HepG2 (cell line): ENCODE measurements around the gene LRP1B. TPM values are rescaled to one million over a fixed set of nuclear protein-coding genes. Genes with fewer than 3 reads are reported as not detected.

Experiments used
- ATAC-seq: fragments of 200-7000 bp; cut with Tn5 transposase; 3 replicates; pipeline ENCODE4 v1.9.1; 2020; ENCODE audit warnings: mild to moderate bottlenecking, moderate library complexity
- BruUV-seq: library from RNA; stranded (reverse); fragments of 400-500 nt; replicated peaks from 2 replicates; lab custom pipeline; 2021; lab: Mats Ljungman, UMichigan
- CTCF ChIA-PET: fragments of 300-600 bp; formaldehyde crosslinking; extraction: SDS; loops from one replicate; lab custom pipeline; 2021; ENCODE audit warnings: low total read pairs, inconsistent platforms, low intra/inter-chr PET ratio; lab: Yijun Ruan, JAX
- POLR2A ChIA-PET: fragments of 350-600 bp; sonication (Branson Sonifier 250); formaldehyde crosslinking; loops from one replicate; lab custom pipeline; 2020; ENCODE audit warnings: antibody characterized with exemption, inconsistent platforms; lab: Yijun Ruan, JAX
- DNase-seq: peaks from one replicate; pipeline ENCODE4 v3.0.0-alpha.2; 2015; ENCODE audit warnings: low spot score
- FAIRE-seq: peaks from 3 replicates; lab custom pipeline; 2011; peaks lifted over from hg19 to GRCh38; lab: Jason Lieb, UNC
- H2AFZ ChIP-seq: one replicate; pipeline ENCODE4 v1.6.1; 2011; ENCODE audit warnings: low read length, inconsistent platforms
- H3K27ac ChIP-seq: fragments of 300-600 bp; 3 replicates; pipeline ENCODE4 v1.8.0; 2011; ENCODE audit warnings: mixed run types, mild to moderate bottlenecking, mixed read lengths, low read length, inconsistent platforms; ENCODE audit not compliant: insufficient read depth; ENCODE audit errors: extremely low read length
- H3K27me3 ChIP-seq, 2 experiments: fragments of 200-600 bp in 1 of 2; 2 replicates in 1 of 2; 3 replicates in 1 of 2; pipeline versions ENCODE4 v1.6.0 to v1.8.0; 2011; ENCODE audit warnings: low read length in 2 of 2, mild to moderate bottlenecking in 2 of 2, moderate library complexity in 2 of 2, inconsistent platforms in 1 of 2; ENCODE audit not compliant: insufficient read depth in 2 of 2, control insufficient read depth in 1 of 2
- H3K36me3 ChIP-seq, 2 experiments: fragments of 200-600 bp in 1 of 2; replicated peaks in 1 of 2; 2 replicates in 1 of 2; 3 replicates in 1 of 2; pipeline versions ENCODE4 v1.5.1 to v1.8.0; 2011; ENCODE audit warnings: low read length in 2 of 2, inconsistent platforms in 1 of 2; ENCODE audit not compliant: insufficient read depth in 2 of 2, control insufficient read depth in 1 of 2
- H3K4me1 ChIP-seq: 2 replicates; pipeline ENCODE4 v1.5.1; 2012; ENCODE audit warnings: low read length, inconsistent platforms; ENCODE audit not compliant: insufficient read depth
- H3K4me2 ChIP-seq: 2 replicates; pipeline ENCODE4 v1.6.0; 2011; ENCODE audit warnings: low read depth, low read length, inconsistent platforms
- H3K4me3 ChIP-seq, 3 experiments: fragments of 200-600 bp in 1 of 3; sonication (generic), shearing (Covaris generic) in 1 of 3; replicated peaks in 1 of 3; 2 replicates each; pipeline ENCODE4 v1.5.1; 2011 to 2016; ENCODE audit warnings: low read length in 3 of 3, inconsistent platforms in 2 of 3, low read depth in 2 of 3, mild to moderate bottlenecking in 2 of 3, control low read depth in 1 of 3, mixed read lengths in 1 of 3; ENCODE audit not compliant: insufficient read depth in 1 of 3
- H3K79me2 ChIP-seq: one replicate; pipeline ENCODE4 v1.6.1; 2011; ENCODE audit warnings: low read length, inconsistent platforms; ENCODE audit not compliant: insufficient read depth
- H3K9ac ChIP-seq: 2 replicates; pipeline ENCODE4 v1.6.0; 2011; ENCODE audit warnings: mild to moderate bottlenecking, low read depth, low read length, inconsistent platforms; ENCODE audit not compliant: insufficient read depth
- H3K9me3 ChIP-seq: 2 replicates; pipeline ENCODE4 v1.5.1; 2012; ENCODE audit warnings: mild to moderate bottlenecking, low read length
- H4K20me1 ChIP-seq: 2 replicates; pipeline ENCODE4 v1.6.0; 2011; ENCODE audit warnings: inconsistent platforms, mild to moderate bottlenecking, low read length, moderate library complexity; ENCODE audit not compliant: insufficient read depth
- BATF2 ChIP-seq: sonication (generic); formaldehyde crosslinking; IDR thresholded peaks from 2 replicates; pipeline ENCODE4 v1.8.0; 2022; ENCODE audit warnings: mild to moderate bottlenecking, missing genetic modification reagents, moderate library complexity
- CCDC6 ChIP-seq: sonication (generic); formaldehyde crosslinking; IDR thresholded peaks from 2 replicates; pipeline ENCODE4 v1.8.1; 2022; ENCODE audit warnings: mild to moderate bottlenecking, missing genetic modification reagents, moderate library complexity
- EED ChIP-seq: sonication (generic); formaldehyde crosslinking; IDR thresholded peaks from 2 replicates; pipeline ENCODE4 v1.5.0; 2020; ENCODE audit warnings: mild to moderate bottlenecking, missing genetic modification reagents
- FIP1L1 ChIP-seq: fragments of 200-400 bp; formaldehyde crosslinking; IDR thresholded peaks from 2 replicates; pipeline ENCODE4 v1.6.1; 2018; ENCODE audit warnings: low read depth, mild to moderate bottlenecking, low read length, moderate library complexity, borderline replicate concordance; ENCODE audit not compliant: insufficient read depth
- FOXC1 ChIP-seq: sonication (generic); formaldehyde crosslinking; IDR thresholded peaks from 2 replicates; pipeline ENCODE4 v1.8.0; 2022; ENCODE audit warnings: mild to moderate bottlenecking, missing genetic modification reagents, borderline replicate concordance
- MEF2D ChIP-seq: sonication (generic); formaldehyde crosslinking; IDR thresholded peaks from 2 replicates; pipeline ENCODE4 v1.5.1; 2020; ENCODE audit warnings: mild to moderate bottlenecking, missing genetic modification reagents
- PRMT3 ChIP-seq: sonication (generic); formaldehyde crosslinking; IDR thresholded peaks from 2 replicates; pipeline ENCODE4 v1.8.1; 2022; ENCODE audit warnings: low read depth, mild to moderate bottlenecking, moderate library complexity, missing genetic modification reagents, borderline replicate concordance
- PTBP1 ChIP-seq: fragments of 200-400 bp; formaldehyde crosslinking; IDR thresholded peaks from 2 replicates; pipeline ENCODE4 v1.6.1; 2018; ENCODE audit warnings: low read length, low read depth; ENCODE audit not compliant: poor library complexity, severe bottlenecking
- SIX1 ChIP-seq: sonication (generic); formaldehyde crosslinking; IDR thresholded peaks from 2 replicates; pipeline ENCODE4 v1.4.0; 2020; ENCODE audit warnings: missing genetic modification reagents, borderline replicate concordance
- SSRP1 ChIP-seq: IDR thresholded peaks from 2 replicates; pipeline ENCODE4 v1.6.1; 2016; ENCODE audit warnings: control low read depth
- TCF7 ChIP-seq: sonication (generic); IDR thresholded peaks from 2 replicates; pipeline ENCODE4 v1.6.1; 2016; ENCODE audit warnings: antibody characterized with exemption, low read depth
- ZMAT5 ChIP-seq: sonication (generic); formaldehyde crosslinking; IDR thresholded peaks from 2 replicates; pipeline ENCODE4 v1.5.0; 2020; ENCODE audit warnings: mild to moderate bottlenecking, low read depth, missing genetic modification reagents, borderline replicate concordance
- ZNF275 ChIP-seq: sonication (generic); formaldehyde crosslinking; IDR thresholded peaks from 2 replicates; pipeline ENCODE4 v1.8.0; 2022; ENCODE audit warnings: missing genetic modification reagents, mild to moderate bottlenecking, inconsistent platforms, borderline replicate concordance
- ZNF33A ChIP-seq: sonication (generic); formaldehyde crosslinking; IDR thresholded peaks from 2 replicates; pipeline ENCODE4 v1.5.1; 2020; ENCODE audit warnings: missing genetic modification reagents, mild to moderate bottlenecking, moderate library complexity, borderline replicate concordance
- ZNF468 ChIP-seq: sonication (generic); formaldehyde crosslinking; IDR thresholded peaks from 2 replicates; pipeline ENCODE4 v1.8.0; 2022; ENCODE audit warnings: mild to moderate bottlenecking, moderate library complexity, missing genetic modification reagents
- ZNF562 ChIP-seq: sonication (generic); formaldehyde crosslinking; IDR thresholded peaks from 2 replicates; pipeline ENCODE4 v1.8.0; 2022; ENCODE audit warnings: missing genetic modification reagents, borderline replicate concordance
- ZNF766 ChIP-seq: sonication (generic); formaldehyde crosslinking; IDR thresholded peaks from 2 replicates; pipeline ENCODE4 v1.5.0; 2020; ENCODE audit warnings: missing genetic modification reagents, borderline replicate concordance
- WGBS: methylation state at CpG from one replicate; pipeline ENCODE4 v1.1.6; 2017; ENCODE audit warnings: low lambda C conversion rate; 5-methylcytosine and 5-hydroxymethylcytosine counted together
- in situ Hi-C: cut with HindIII; loops from 2 replicates; pipeline ENCODE4 v1.10.0; 2017; ENCODE audit warnings: low pct_unique_long_range_greater_than_20kb; ENCODE audit not compliant: extremely low pct_ligation_motif_present
- intact Hi-C: fragments of 100-400 bp; cut with micrococcal nuclease; formaldehyde crosslinking; loops from one replicate; pipeline ENCODE4 v1.10.0; 2022; ENCODE audit not compliant: unreplicated experiment
- polyA plus RNA-seq, 8 experiments: library from polyadenylated mRNA; depleted of rRNA in 3 of 8; stranded (reverse) in 7 of 8; unstranded in 1 of 8; fragments of >200 nt; fragmentation: Illumina TruSeq in 4 of 8; extraction: Trizol in 4 of 8; gene quantifications; 2 replicates each; pipeline versions ENCODE4 v1.2.1 to v1.2.3, GENCODE V29; 2011 to 2016; ENCODE audit warnings: low read depth in 4 of 8, missing spikeins in 1 of 8, mixed read lengths in 1 of 8; ENCODE audit not compliant: insufficient read depth in 1 of 8
- total RNA-seq, 5 experiments: library from RNA; depleted of rRNA; stranded (reverse); fragments of >200 nt; fragmentation: Illumina TruSeq; extraction: Trizol; gene quantifications; 2 replicates each; pipeline ENCODE4 v1.2.3, GENCODE V29; 2016; ENCODE audit warnings: low read depth in 1 of 5

Gene LRP1B
- total and polyA plus RNA-seq, 2 of the 13 experiments (the other 11 are each of a cell fraction or from before 2014, with no cell fraction given) = 0.04 TPM; not detected in 1

- intact Hi-C loops = no loop called here
- H3K9me3 ChIP-seq = no peaks in the 10 kb centered on the region
- H3K4me2 ChIP-seq = no peak overlapping the region
- no peaks in the 10 kb centered on the region for H3K4me1 ChIP-seq
- in situ Hi-C loops = no loop called here
- H3K27ac ChIP-seq = no peak overlapping the region
- H4K20me1 ChIP-seq = no peaks in the 10 kb centered on the region
- CTCF ChIA-PET = no interaction called here
- H3K27me3 ChIP-seq = no peaks in the 10 kb centered on the region
- H2AFZ ChIP-seq = no peak overlapping the region
- DNase-seq (no peak), ATAC-seq (no peak), FAIRE-seq (no peak)
- no peaks in the 10 kb centered on the region for H3K79me2 ChIP-seq
- 99% methylated on average over 3 of the region's 3 CpGs for WGBS
- no TSS peak for BruUV-seq
- H3K4me3 ChIP-seq = no peak overlapping the region
- POLR2A ChIA-PET = no interaction called here
- H3K9ac ChIP-seq = no peak overlapping the region
- no peaks in the 10 kb centered on the region for H3K36me3 ChIP-seq
- TF ChIP-seq PTBP1 (no peak), BATF2 (CRISPR knock-in tag) (no peak), ZNF766 (CRISPR knock-in tag) (no peak), SIX1 (CRISPR knock-in tag) (no peak), ZNF468 (no peak)
Measured at GRCh38 chr2:141565597-141565996, 565.2 kb downstream of the LRP1B start.

- no peak overlapping the region for H3K9ac ChIP-seq
- FAIRE-seq (no peak), ATAC-seq (no peak), DNase-seq (no peak)
- no peaks in the 10 kb centered on the region for H4K20me1 ChIP-seq
- no peaks in the 10 kb centered on the region for H3K4me1 ChIP-seq
- WGBS = 2% methylated on average over 1 of the region's 1 CpG
- in situ Hi-C loops (no loop called here), intact Hi-C loops (no loop called here)
- no peaks in the 10 kb centered on the region for H3K36me3 ChIP-seq
- no peak overlapping the region for H3K27ac ChIP-seq
- H3K4me3 ChIP-seq = no peak overlapping the region
- H3K27me3 ChIP-seq = no peaks in the 10 kb centered on the region
- H3K79me2 ChIP-seq = no peaks in the 10 kb centered on the region
- no peaks in the 10 kb centered on the region for H3K9me3 ChIP-seq
- no peak overlapping the region for H2AFZ ChIP-seq
- BruUV-seq = no TSS peak
- POLR2A ChIA-PET = no interaction called here
- H3K4me2 ChIP-seq = no peak overlapping the region
- no peak for TF ChIP-seq PRMT3
- TF ChIP-seq FOXC1 (CRISPR knock-in tag) = no peak
- TF ChIP-seq EED (CRISPR knock-in tag) = no peak
- no peak for TF ChIP-seq FIP1L1
- no peak for TF ChIP-seq ZMAT5 (CRISPR knock-in tag)
- TF ChIP-seq TCF7 = no peak
- no peak for TF ChIP-seq ZNF33A (CRISPR knock-in tag)
- no peak for TF ChIP-seq ZNF562
- TF ChIP-seq SSRP1 = no peak
- TF ChIP-seq ZNF275 (CRISPR knock-in tag) = no peak
- TF ChIP-seq CCDC6 (CRISPR knock-in tag) = no peak
- no peak for TF ChIP-seq MEF2D (CRISPR knock-in tag)
- CTCF ChIA-PET = no interaction called here
Measured at GRCh38 chr2:141560723-141561122, 570.1 kb downstream of the LRP1B start.
